ENCODE data around the gene CEACAM6.
A peak's percentile ranks its signal among the peaks of the same experiment; 100 is the strongest.
"Not testable (repeated sequence)": the region's sequence is repeated elsewhere in the genome, so short reads cannot be mapped to it uniquely, and the experiment has no call there.

The CEACAM6 gene

GRCh38 chr19:41735071-41735600, 20.2 kb upstream of the CEACAM6 start:
- Mint-ChIP-seq H3K4me3 (no peak overlapping the region), H3K27me3 (peaks cover 46% of the 10 kb centered on the region), H3K36me3 (no peaks in the 10 kb centered on the region), H3K9me3 (no peaks in the 10 kb centered on the region), H3K4me1 (no peaks in the 10 kb centered on the region), H3K27ac (no peak overlapping the region)
- ATAC-seq = no peak

- Mint-ChIP-seq H3K4me1 (no peaks in the 10 kb centered on the region), H3K27me3 (peaks cover 52% of the 10 kb centered on the region)
- ATAC-seq = no peak
Observed at GRCh38 chr19:41739361-41739760, 16.0 kb upstream of the CEACAM6 start.

GRCh38 chr19:41740415-41741243, 14.7 kb upstream of the CEACAM6 start:
- Mint-ChIP-seq H3K27me3 (peaks cover 49% of the 10 kb centered on the region), H3K27ac (no peak overlapping the region), H3K9me3 (no peaks in the 10 kb centered on the region), H3K4me3 (no peak overlapping the region), H3K36me3 (no peaks in the 10 kb centered on the region), H3K4me1 (peaks cover 6% of the 10 kb centered on the region)
- ATAC-seq = no peak

More at GRCh38 chr19:41739361-41739760, 16.0 kb upstream of the CEACAM6 start:
- Mint-ChIP-seq H3K9me3 (no peaks in the 10 kb centered on the region), H3K27ac (no peak overlapping the region), H3K4me3 (no peak overlapping the region), H3K36me3 (no peaks in the 10 kb centered on the region)

- no peaks in the 10 kb centered on the region for H3K36me3 Mint-ChIP-seq
- H3K4me1 Mint-ChIP-seq = peaks cover 11% of the 10 kb centered on the region
- H3K27me3 Mint-ChIP-seq = peaks cover 52% of the 10 kb centered on the region
- no peak for ATAC-seq
- H3K4me3 Mint-ChIP-seq = no peak overlapping the region
- no peak overlapping the region for H3K27ac Mint-ChIP-seq
- no peaks in the 10 kb centered on the region for H3K9me3 Mint-ChIP-seq
Observed at GRCh38 chr19:41741244-41741554, 14.1 kb upstream of the CEACAM6 start.

GRCh38 chr19:41744850-41745249, 10.5 kb upstream of the CEACAM6 start:
- no peak for ATAC-seq
- H3K4me3 Mint-ChIP-seq = no peak overlapping the region

GRCh38 chr19:41745756-41746155, 9.6 kb upstream of the CEACAM6 start:
- Mint-ChIP-seq H3K4me1 (peaks cover 17% of the 10 kb centered on the region), H3K9me3 (no peaks in the 10 kb centered on the region), H3K27me3 (peaks cover 71% of the 10 kb centered on the region), H3K36me3 (no peaks in the 10 kb centered on the region), H3K27ac (no peak overlapping the region), H3K4me3 (no peak overlapping the region)
- no peak for ATAC-seq

More at GRCh38 chr19:41744850-41745249, 10.5 kb upstream of the CEACAM6 start:
- Mint-ChIP-seq H3K27me3 (peaks cover 71% of the 10 kb centered on the region), H3K36me3 (no peaks in the 10 kb centered on the region), H3K4me1 (peaks cover 17% of the 10 kb centered on the region), H3K9me3 (no peaks in the 10 kb centered on the region), H3K27ac (no peak overlapping the region)

- H3K27me3 Mint-ChIP-seq = peaks cover 64% of the 10 kb centered on the region
- ATAC-seq = no peak
- H3K4me3 Mint-ChIP-seq = no peak overlapping the region
- no peaks in the 10 kb centered on the region for H3K36me3 Mint-ChIP-seq
- H3K9me3 Mint-ChIP-seq = no peaks in the 10 kb centered on the region
- peaks cover 17% of the 10 kb centered on the region for H3K4me1 Mint-ChIP-seq
- no peak overlapping the region for H3K27ac Mint-ChIP-seq
Observed at GRCh38 chr19:41746593-41747227, 8.6 kb upstream of the CEACAM6 start.

GRCh38 chr19:41748012-41748411, 7.3 kb upstream of the CEACAM6 start:
- no peaks in the 10 kb centered on the region for H3K36me3 Mint-ChIP-seq

GRCh38 chr19:41750248-41751134, 4.8 kb upstream of the CEACAM6 start:
- H3K27me3 Mint-ChIP-seq = peaks cover 56% of the 10 kb centered on the region
- not testable (repeated sequence) for H3K4me3 Mint-ChIP-seq, H3K9me3 Mint-ChIP-seq, H3K27ac Mint-ChIP-seq, H3K36me3 Mint-ChIP-seq, ATAC-seq
- peaks cover 19% of the 10 kb centered on the region for H3K4me1 Mint-ChIP-seq

More at GRCh38 chr19:41748012-41748411, 7.3 kb upstream of the CEACAM6 start:
- ATAC-seq = no peak
- H3K4me3 Mint-ChIP-seq = no peak overlapping the region
- peaks cover 65% of the 10 kb centered on the region for H3K27me3 Mint-ChIP-seq
- no peak overlapping the region for H3K27ac Mint-ChIP-seq
- peaks cover 17% of the 10 kb centered on the region for H3K4me1 Mint-ChIP-seq
- H3K9me3 Mint-ChIP-seq = no peaks in the 10 kb centered on the region

GRCh38 chr19:41753159-41753558, 2.2 kb upstream of the CEACAM6 start:
- no peak overlapping the region for H3K27ac Mint-ChIP-seq
- no peak for ATAC-seq
- peaks cover 40% of the 10 kb centered on the region for H3K27me3 Mint-ChIP-seq
- H3K36me3 Mint-ChIP-seq = no peaks in the 10 kb centered on the region
- peaks cover 7% of the 10 kb centered on the region for H3K4me1 Mint-ChIP-seq
- H3K9me3 Mint-ChIP-seq = no peaks in the 10 kb centered on the region
- H3K4me3 Mint-ChIP-seq = no peak overlapping the region

- Mint-ChIP-seq H3K4me1 (peaks cover 7% of the 10 kb centered on the region), H3K27me3 (peaks cover 41% of the 10 kb centered on the region), H3K9me3 (no peaks in the 10 kb centered on the region), H3K27ac (no peak overlapping the region), H3K36me3 (no peaks in the 10 kb centered on the region), H3K4me3 (no peak overlapping the region)
- ATAC-seq = peak; percentile 79
Observed at GRCh38 chr19:41753936-41754529, 1.3 kb upstream of the CEACAM6 start.

GRCh38 chr19:41758846-41759245, 3.5 kb downstream of the CEACAM6 start:
- Mint-ChIP-seq H3K27ac (no peak overlapping the region), H3K27me3 (peaks cover 71% of the 10 kb centered on the region), H3K36me3 (no peaks in the 10 kb centered on the region), H3K9me3 (no peaks in the 10 kb centered on the region), H3K4me1 (peaks cover 3% of the 10 kb centered on the region), H3K4me3 (no peak overlapping the region)
- ATAC-seq = no peak

- H3K27me3 Mint-ChIP-seq = peaks cover 60% of the 10 kb centered on the region
- H3K36me3 Mint-ChIP-seq = no peaks in the 10 kb centered on the region
- no peaks in the 10 kb centered on the region for H3K4me1 Mint-ChIP-seq
- H3K4me3 Mint-ChIP-seq = no peak overlapping the region
- H3K27ac Mint-ChIP-seq = no peak overlapping the region
- H3K9me3 Mint-ChIP-seq = no peaks in the 10 kb centered on the region
- ATAC-seq = no peak
Observed at GRCh38 chr19:41767115-41767514, 11.8 kb downstream of the CEACAM6 start.

- H3K27me3 Mint-ChIP-seq = peaks cover 55% of the 10 kb centered on the region
- not testable (repeated sequence) for H3K4me3 Mint-ChIP-seq, H3K9me3 Mint-ChIP-seq, H3K4me1 Mint-ChIP-seq, H3K27ac Mint-ChIP-seq, H3K36me3 Mint-ChIP-seq, ATAC-seq
Observed at GRCh38 chr19:41768105-41768504, 12.8 kb downstream of the CEACAM6 start.

GRCh38 chr19:41769608-41770007, 14.3 kb downstream of the CEACAM6 start:
- Mint-ChIP-seq H3K27ac (no peak overlapping the region), H3K27me3 (peaks cover 60% of the 10 kb centered on the region), H3K36me3 (no peaks in the 10 kb centered on the region), H3K4me3 (no peak overlapping the region), H3K9me3 (no peaks in the 10 kb centered on the region), H3K4me1 (no peaks in the 10 kb centered on the region)
- ATAC-seq = no peak
